Hepatic stellate cell (primary cell): ENCODE measurements around the gene C2orf69.
"Not testable (repeated sequence)": the region's sequence is repeated elsewhere in the genome, so short reads cannot be mapped to it uniquely, and the experiment has no call there.

Source experiments
- DNase-seq: peaks from one replicate; pipeline ENCODE4 v3.0.0; 2011; ENCODE audit warnings: low spot score

Gene C2orf69

GRCh38 chr2:199911052-199911876 lies at the start of gene C2orf69:
TSS of gene C2orf69 (plus strand) at chr2:199911293. CDS start at chr2:199911439, 146 bp downstream.
- DNase-seq: peak; percentile 91

GRCh38 chr2:199862788-199863187 lies 48.3 kb upstream of the C2orf69 start:
- DNase-seq: no peak

- no peak for DNase-seq
Observed at GRCh38 chr2:199865905-199866304, 45.2 kb upstream of the C2orf69 start.

GRCh38 chr2:199868431-199869226 lies 42.5 kb upstream of the C2orf69 start:
- no peak for DNase-seq

- DNase-seq: no peak
Observed at GRCh38 chr2:199869227-199869541, 41.9 kb upstream of the C2orf69 start.

GRCh38 chr2:199869653-199870052 lies 41.4 kb upstream of the C2orf69 start:
- no peak for DNase-seq

- DNase-seq: no peak
Observed at GRCh38 chr2:199870581-199870980, 40.5 kb upstream of the C2orf69 start.

- DNase-seq: no peak
Observed at GRCh38 chr2:199874209-199874608, 36.9 kb upstream of the C2orf69 start.

- no peak for DNase-seq
Observed at GRCh38 chr2:199875400-199875799, 35.7 kb upstream of the C2orf69 start.

- no peak for DNase-seq
Observed at GRCh38 chr2:199882667-199883066, 28.4 kb upstream of the C2orf69 start.

GRCh38 chr2:199883474-199884212 lies 27.4 kb upstream of the C2orf69 start:
- no peak for DNase-seq

- no peak for DNase-seq
Observed at GRCh38 chr2:199895406-199895805, 15.7 kb upstream of the C2orf69 start.

- no peak for DNase-seq
Observed at GRCh38 chr2:199896617-199897016, 14.5 kb upstream of the C2orf69 start.

- no peak for DNase-seq
Observed at GRCh38 chr2:199901942-199902341, 9.2 kb upstream of the C2orf69 start.

GRCh38 chr2:199902486-199903110 lies 8.5 kb upstream of the C2orf69 start:
- DNase-seq: no peak

- DNase-seq: no peak
Observed at GRCh38 chr2:199903111-199903510, 8.0 kb upstream of the C2orf69 start.

GRCh38 chr2:199907008-199907714 lies 3.9 kb upstream of the C2orf69 start:
- no peak for DNase-seq

GRCh38 chr2:199910338-199911051 lies 598 bp upstream of the C2orf69 start:
- no peak for DNase-seq

GRCh38 chr2:199911877-199912161 lies 726 bp downstream of the C2orf69 start:
- no peak for DNase-seq

- DNase-seq: not testable (repeated sequence)
Observed at GRCh38 chr2:199912553-199913114, 1.5 kb downstream of the C2orf69 start.
